Measurements from ENCODE around the gene NLGN1.

DNA sequence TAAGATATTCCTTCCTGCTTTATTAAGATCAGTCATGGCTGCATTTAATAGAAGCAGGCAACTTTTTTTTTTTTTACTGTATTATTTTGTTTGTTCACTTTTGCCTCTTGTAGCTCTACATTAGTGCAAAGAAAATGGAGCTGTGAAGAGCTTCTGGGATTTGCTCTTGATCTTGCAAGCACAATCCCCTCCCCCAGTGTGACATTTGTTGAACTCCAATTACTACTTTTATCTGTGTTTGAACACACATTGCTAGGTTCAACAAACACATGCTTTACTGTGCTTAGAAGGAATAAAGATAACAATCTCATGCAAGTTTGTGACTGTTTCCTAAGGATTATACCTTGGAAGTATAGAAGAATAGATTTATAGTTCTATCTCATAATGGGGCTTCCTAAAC, 648.8 kb downstream of the NLGN1 start:
- no peak for TF ChIP-seq CTCF (IDR thresholded peaks at IDR 0.05)
- no peak for TF ChIP-seq POLR2A (IDR thresholded peaks at IDR 0.05)

Data from heart left ventricle (tissue), 13 donors.